Measurements from ENCODE around the gene MKNK1. TPM values are rescaled to one million over a fixed set of nuclear protein-coding genes. Genes with fewer than 3 reads are reported as not detected.
A peak's percentile ranks its signal among the peaks of the same experiment; 100 is the strongest.

Gene MKNK1
- total and polyA plus RNA-seq, 2 of the 8 experiments (the other 6 are each of a cell fraction or from before 2014, with no cell fraction given), result 13.9 to 21.5 TPM

- Histone ChIP-seq H4K5ac (ENCODE audit: insufficient read length, low read depth, low read length) (no peak overlapping the region), H3K14ac (ENCODE audit: insufficient read length) (no peak overlapping the region), H2BK15ac (ENCODE audit: low read length) (peak overlapping the region; percentile 99), H3K4me3 (ENCODE audit: extremely low read depth in 1 of 4, insufficient read depth in 2 of 4, low read depth in 3 of 4, low read length in 4 of 4) (peak overlapping the region in 3 of 4 experiments; percentile 32 to 83 (median 47); a peak in 5 of 8 replicates), H3K23ac (ENCODE audit: insufficient read length) (no peak overlapping the region), H2BK12ac (ENCODE audit: low read depth, low read length) (peak overlapping the region; percentile 81; the same call in 1 of the 2 replicates), H3K36me3 (ENCODE audit: control insufficient read depth in 2 of 4, insufficient read depth in 4 of 4, low read length in 3 of 4) (no peaks in the 10 kb centered on the region), H2BK120ac (replicated peaks; ENCODE audit: low read depth, low read length) (peak overlapping the region; percentile 76), H3K18ac (ENCODE audit: extremely low read depth, low read length) (peak overlapping the region; percentile 86; the same call in 1 of the 2 replicates), H3K27me3 (replicated peaks in 1 of 4; ENCODE audit: control insufficient read depth in 3 of 4, extremely low read depth in 1 of 4, insufficient read depth in 3 of 4, low read length in 3 of 4) (peaks cover 0 to 11% (median 9%) of the 10 kb centered on the region in 4 experiments; a peak in 5 of 7 replicates), H3K79me1 (ENCODE audit: low read depth, low read length) (no peaks in the 10 kb centered on the region), H4K91ac (replicated peaks; ENCODE audit: insufficient read length, low read length) (peak overlapping the region; percentile 38), H3K27ac (ENCODE audit: low read depth, low read length) (no peak overlapping the region), H3K23me2 (ENCODE audit: low read depth, low read length) (peaks cover 7% of the 10 kb centered on the region; the same call in 1 of the 2 replicates), H2BK20ac (ENCODE audit: low read length) (peak overlapping the region; percentile 90), H3K4me1 (replicated peaks in 1 of 4; ENCODE audit: control insufficient read depth in 3 of 4, insufficient read depth in 4 of 4, low read length in 3 of 4) (peaks cover 11 to 35% (median 24%) of the 10 kb centered on the region in 4 experiments), H3K9me3 (ENCODE audit: insufficient read depth in 2 of 2, low read depth in 1 of 2, low read length in 1 of 2) (no peaks in the 10 kb centered on the region), H3K9ac (replicated peaks in 1 of 4; ENCODE audit: extremely low read depth in 1 of 4, low read depth in 3 of 4, low read length in 3 of 4) (no peak overlapping the region), H3K56ac (replicated peaks; ENCODE audit: insufficient read length, low read depth, low read length) (no peak overlapping the region), H3K79me2 (ENCODE audit: control insufficient read depth in 1 of 2, insufficient read depth in 2 of 2, low read length in 2 of 2) (no peaks in the 10 kb centered on the region), H4K20me1 (replicated peaks in 1 of 2; ENCODE audit: control insufficient read depth in 1 of 2, insufficient read depth in 2 of 2, low read length in 2 of 2) (no peaks in the 10 kb centered on the region), H3K4ac (replicated peaks; ENCODE audit: insufficient read length, low read depth, low read length) (no peak overlapping the region), H2AFZ (ENCODE audit: low read length) (no peak overlapping the region), H2BK5ac (ENCODE audit: low read depth, low read length) (peak overlapping the region; percentile 81; the same call in 1 of the 2 replicates), H2AK5ac (ENCODE audit: low read depth, low read length) (peak overlapping the region; percentile 48; the same call in 1 of the 2 replicates), H3K4me2 (ENCODE audit: insufficient read depth in 1 of 2, low read depth in 2 of 2, low read length in 2 of 2) (peak overlapping the region; percentile 70 to 91), H4K8ac (ENCODE audit: extremely low read depth, insufficient read depth, low read length) (no peak overlapping the region; the same call in 1 of the 2 replicates)
- DNase-seq (ENCODE audit: low read depth in 1 of 2, low spot score in 2 of 2) (no peak), FAIRE-seq (no peak)
- POLR2A ChIA-PET (ENCODE audit: partially characterized antibody), result interaction anchor here (1.1 to 2.2 kb wide), 10 partner anchors 7 to 104 kb away, joined by 3 to 8 read pairs (median 5); partner anchors contain the start of genes EFCAB14, MKNK1 and TEX38
- CTCF ChIA-PET (ENCODE audit: partially characterized antibody), result interaction anchor here (1.2 to 14.2 kb wide), 7 partner anchors 10 to 138 kb away, joined by 4 to 126 read pairs (median 6); partner anchors contain the start of gene MKNK1
- 80% methylated on average over 3 of the region's 3 CpGs; no CpG with 5 or more reads in 1 of the 2 experiments for WGBS, 2 experiments (ENCODE audit: extremely low coverage in 1 of 2, insufficient coverage in 1 of 2, insufficient read length in 1 of 2, insufficient replicate concordance in 2 of 2, low coverage in 1 of 2, low lambda C conversion rate in 2 of 2, missing lambda C conversion rate in 1 of 2)
- TF ChIP-seq HDAC2 (IDR thresholded peaks at IDR 0.05; ENCODE audit: borderline replicate concordance in 1 of 2, low read depth in 2 of 2, low read length in 2 of 2), result no peak
- no peak for TF ChIP-seq RXRA (IDR thresholded peaks at IDR 0.05; ENCODE audit: insufficient read depth, low read depth, low read length)
- no peak for TF ChIP-seq HDAC6 (IDR thresholded peaks at IDR 0.05; ENCODE audit: low read depth, low read length)
- TF ChIP-seq TAF7 (optimal IDR thresholded peaks at IDR 0.05; ENCODE audit: borderline replicate concordance, low read depth, low read length), result no peak
- no peak for TF ChIP-seq YY1 (IDR thresholded peaks at IDR 0.05; ENCODE audit: low read depth, low read length)
- TF ChIP-seq E2F6 (IDR thresholded peaks at IDR 0.05), result no peak
- no peak for TF ChIP-seq TBP (IDR thresholded peaks at IDR 0.05; ENCODE audit: low read depth, low read length)
- no peak for TF ChIP-seq TAF1 (IDR thresholded peaks at IDR 0.05; ENCODE audit: low read depth, low read length)
- no peak for TF ChIP-seq USF2 (IDR thresholded peaks at IDR 0.05; ENCODE audit: low read length)
- no peak for TF ChIP-seq CHD2 (IDR thresholded peaks at IDR 0.05; ENCODE audit: low read length)
- no peak for TF ChIP-seq PHF8 (conservative IDR thresholded peaks at IDR 0.05; ENCODE audit: low read depth, low read length)
Measured at GRCh38 chr1:46615735-46616134, 11.7 kb upstream of the MKNK1 start.

Data from H1 (cell line).